ENCODE data around the gene TMEM200C.

- TF ChIP-seq, protein P1, sequence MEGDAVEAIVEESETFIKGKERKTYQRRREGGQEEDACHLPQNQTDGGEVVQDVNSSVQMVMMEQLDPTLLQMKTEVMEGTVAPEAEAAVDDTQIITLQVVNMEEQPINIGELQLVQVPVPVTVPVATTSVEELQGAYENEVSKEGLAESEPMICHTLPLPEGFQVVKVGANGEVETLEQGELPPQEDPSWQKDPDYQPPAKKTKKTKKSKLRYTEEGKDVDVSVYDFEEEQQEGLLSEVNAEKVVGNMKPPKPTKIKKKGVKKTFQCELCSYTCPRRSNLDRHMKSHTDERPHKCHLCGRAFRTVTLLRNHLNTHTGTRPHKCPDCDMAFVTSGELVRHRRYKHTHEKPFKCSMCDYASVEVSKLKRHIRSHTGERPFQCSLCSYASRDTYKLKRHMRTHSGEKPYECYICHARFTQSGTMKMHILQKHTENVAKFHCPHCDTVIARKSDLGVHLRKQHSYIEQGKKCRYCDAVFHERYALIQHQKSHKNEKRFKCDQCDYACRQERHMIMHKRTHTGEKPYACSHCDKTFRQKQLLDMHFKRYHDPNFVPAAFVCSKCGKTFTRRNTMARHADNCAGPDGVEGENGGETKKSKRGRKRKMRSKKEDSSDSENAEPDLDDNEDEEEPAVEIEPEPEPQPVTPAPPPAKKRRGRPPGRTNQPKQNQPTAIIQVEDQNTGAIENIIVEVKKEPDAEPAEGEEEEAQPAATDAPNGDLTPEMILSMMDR (IDR thresholded peaks at IDR 0.05), result no peak
- no peak for TF ChIP-seq POLR2A (IDR thresholded peaks at IDR 0.05)
Observed at GRCh38 chr18:5885361-5885760, 10.0 kb downstream of the TMEM200C start.

Data from right lobe of liver (tissue), 4 donors.